Activated T-helper 1 cell treated with anti-CD3 and anti-CD28 coated beads, Interleukin-2, amount 50 U/mL, for 16 hours (primary cell): ENCODE results near the gene AUTS2.

Experiments used
- DNase-seq, 2 donors: peaks; one replicate each; pipeline ENCODE4 v3.0.0-alpha.2; 2020; ENCODE audit warnings: low read depth in 1 of 2, low spot score in 1 of 2

AUTS2 gene

GRCh38 chr7:69599955-69600709 lies 1.9 kb downstream of the AUTS2 start:
- no peak for DNase-seq

GRCh38 chr7:69600710-69601519 lies 2.6 kb downstream of the AUTS2 start:
- no peak for DNase-seq

- no peak for DNase-seq
These were observed 4.2 kb downstream of the AUTS2 start for GRCh38 chr7:69602522-69602921.

- no peak for DNase-seq
These were observed 5.1 kb downstream of the AUTS2 start for GRCh38 chr7:69603351-69603750.

- no peak for DNase-seq
These were observed 5.7 kb downstream of the AUTS2 start for GRCh38 chr7:69603937-69604494.

GRCh38 chr7:69605070-69605469 lies 6.8 kb downstream of the AUTS2 start:
- DNase-seq = no peak

- no peak for DNase-seq
These were observed 7.3 kb downstream of the AUTS2 start for GRCh38 chr7:69605546-69605945.

GRCh38 chr7:69608049-69608448 lies 9.8 kb downstream of the AUTS2 start:
- DNase-seq = no peak

GRCh38 chr7:69608878-69609277 lies 10.6 kb downstream of the AUTS2 start:
- no peak for DNase-seq

GRCh38 chr7:69609541-69610373 lies 11.5 kb downstream of the AUTS2 start:
- DNase-seq = no peak

GRCh38 chr7:69610374-69611084 lies 12.3 kb downstream of the AUTS2 start:
- DNase-seq = no peak

GRCh38 chr7:69612981-69613380 lies 14.7 kb downstream of the AUTS2 start:
- DNase-seq = no peak

GRCh38 chr7:69613846-69614245 lies 15.6 kb downstream of the AUTS2 start:
- DNase-seq = no peak

GRCh38 chr7:69615685-69616084 lies 17.4 kb downstream of the AUTS2 start:
- DNase-seq = no peak

GRCh38 chr7:69617364-69617763 lies 19.1 kb downstream of the AUTS2 start:
- DNase-seq = no peak

- DNase-seq = no peak
These were observed 20.8 kb downstream of the AUTS2 start for GRCh38 chr7:69619054-69619453.

- no peak for DNase-seq
These were observed 21.4 kb downstream of the AUTS2 start for GRCh38 chr7:69619635-69620034.

GRCh38 chr7:69620063-69620462 lies 21.8 kb downstream of the AUTS2 start:
- no peak for DNase-seq

GRCh38 chr7:69620650-69621049 lies 22.4 kb downstream of the AUTS2 start:
- no peak for DNase-seq

GRCh38 chr7:69622014-69622835 lies 23.9 kb downstream of the AUTS2 start:
- no peak for DNase-seq
